ENCODE data around the gene ARHGEF4. TPM values are rescaled to one million over a fixed set of nuclear protein-coding genes. Genes with fewer than 3 reads are reported as not detected.

Gene ARHGEF4
- total RNA-seq, 3 donors from 2014 or later, result 0.94 to 14.0 (median 1.5) TPM

- Histone ChIP-seq H3K4me1 (ENCODE audit: low read depth) (no peaks in the 10 kb centered on the region), H3K36me3 (ENCODE audit: low read depth) (no peaks in the 10 kb centered on the region), H3K9me3 (no peaks in the 10 kb centered on the region), H3K4me3 (no peak overlapping the region)
- no peak for ATAC-seq
- DNase-seq, result no peak
- no peak for TF ChIP-seq CTCF (IDR thresholded peaks at IDR 0.05)
- intact Hi-C loops (cut with DNase I, micrococcal nuclease), result no loop called here
Measured at GRCh38 chr2:130996691-130997090, 160.0 kb downstream of the ARHGEF4 start.

- intact Hi-C loops (cut with DNase I, micrococcal nuclease), result no loop called here
- TF ChIP-seq CTCF (IDR thresholded peaks at IDR 0.05), result no peak
- ATAC-seq, result no peak
- no peaks in the 10 kb centered on the region for H3K9me3 ChIP-seq
- no peak for DNase-seq
- H3K36me3 ChIP-seq (ENCODE audit: low read depth), result no peaks in the 10 kb centered on the region
- H3K4me3 ChIP-seq, result no peak overlapping the region
- H3K4me1 ChIP-seq (ENCODE audit: low read depth), result no peaks in the 10 kb centered on the region
Measured at GRCh38 chr2:130997198-130997597, 160.5 kb downstream of the ARHGEF4 start.

GRCh38 chr2:130998561-130998960, 161.8 kb downstream of the ARHGEF4 start:
- intact Hi-C loops (cut with DNase I, micrococcal nuclease), result no loop called here
- no peak for DNase-seq
- Histone ChIP-seq H3K4me1 (ENCODE audit: low read depth) (no peaks in the 10 kb centered on the region), H3K4me3 (no peak overlapping the region), H3K36me3 (ENCODE audit: low read depth) (no peaks in the 10 kb centered on the region), H3K9me3 (no peaks in the 10 kb centered on the region)
- no peak for ATAC-seq
- TF ChIP-seq CTCF (IDR thresholded peaks at IDR 0.05), result no peak

GRCh38 chr2:131004446-131005209, 167.9 kb downstream of the ARHGEF4 start:
- H3K4me3 ChIP-seq, result no peak overlapping the region
- no peak for TF ChIP-seq CTCF (IDR thresholded peaks at IDR 0.05)
- ATAC-seq (no peak), DNase-seq (no peak)
- no peaks in the 10 kb centered on the region for H3K9me3 ChIP-seq
- intact Hi-C loops (cut with DNase I, micrococcal nuclease), result no loop called here
- H3K4me1 ChIP-seq (ENCODE audit: low read depth), result no peaks in the 10 kb centered on the region
- no peaks in the 10 kb centered on the region for H3K36me3 ChIP-seq (ENCODE audit: low read depth)

- ATAC-seq (no peak), DNase-seq (no peak)
- Histone ChIP-seq H3K4me3 (no peak overlapping the region), H3K9me3 (no peaks in the 10 kb centered on the region), H3K4me1 (ENCODE audit: low read depth) (no peaks in the 10 kb centered on the region), H3K36me3 (ENCODE audit: low read depth) (no peaks in the 10 kb centered on the region)
- TF ChIP-seq CTCF (IDR thresholded peaks at IDR 0.05), result no peak
- intact Hi-C loops (cut with DNase I, micrococcal nuclease), result no loop called here
Measured at GRCh38 chr2:131005216-131005935, 168.7 kb downstream of the ARHGEF4 start.
